CD4-positive, alpha-beta T cell (primary cell): ENCODE measurements around the gene ATP11A. TPM values are rescaled to one million over a fixed set of nuclear protein-coding genes. Genes with fewer than 3 reads are reported as not detected.

ENCODE experiments used
- ATAC-seq: fragments of 200-7000 bp; cut with Tn5 transposase; one replicate; pipeline ENCODE4 v1.10.0; 2022; ENCODE audit warnings: mild to moderate bottlenecking; ENCODE audit not compliant: poor library complexity
- CTCF ChIA-PET: fragments of 350-600 bp; sonication (Branson Sonifier 250); formaldehyde crosslinking; loops from one replicate; lab custom pipeline; 2021; ENCODE audit warnings: antibody characterized with exemption, inconsistent platforms; lab: Charles Lee
- POLR2A ChIA-PET: fragments of 350-600 bp; sonication (Branson Sonifier 250); formaldehyde crosslinking; loops from one replicate; lab custom pipeline; 2021; ENCODE audit warnings: antibody characterized with exemption, inconsistent platforms; lab: Charles Lee
- DNase-seq, 14 experiments: peaks; one replicate each; pipeline ENCODE4 v3.0.0-alpha.2; 2013 to 2020; ENCODE audit warnings: mixed read lengths in 2 of 14
- H3K27ac ChIP-seq, 2 donors: one replicate each; pipeline versions ENCODE4 v1.5.1 to v1.7.0; 2013; ENCODE audit warnings: low read length in 2 of 2, low read depth in 1 of 2, mild to moderate bottlenecking in 1 of 2
- H3K27me3 ChIP-seq, 2 experiments: 1 replicate in 1 of 2; 2 replicates in 1 of 2; pipeline versions ENCODE4 v1.6.1 to v1.7.0; 2013; ENCODE audit warnings: low read length in 2 of 2, control low read depth in 1 of 2, mild to moderate bottlenecking in 1 of 2, moderate library complexity in 1 of 2; ENCODE audit not compliant: insufficient read depth in 2 of 2, control insufficient read depth in 1 of 2
- H3K36me3 ChIP-seq: one replicate; pipeline ENCODE4 v1.6.1; 2013; ENCODE audit warnings: low read length, control low read depth; ENCODE audit not compliant: insufficient read depth
- H3K4me1 ChIP-seq: one replicate; pipeline ENCODE4 v1.6.1; 2013; ENCODE audit warnings: low read length, control low read depth; ENCODE audit not compliant: insufficient read depth
- H3K4me3 ChIP-seq: one replicate; pipeline ENCODE4 v1.5.1; 2013; ENCODE audit warnings: mild to moderate bottlenecking, low read length, moderate library complexity
- H3K9me3 ChIP-seq, 2 experiments: 1 replicate in 1 of 2; 2 replicates in 1 of 2; pipeline versions ENCODE4 v1.6.1 to v1.7.0; 2013; ENCODE audit warnings: low read length in 2 of 2, mild to moderate bottlenecking in 2 of 2, control low read depth in 1 of 2, moderate library complexity in 1 of 2; ENCODE audit not compliant: control insufficient read depth in 1 of 2, insufficient read depth in 1 of 2
- H3K27ac Mint-ChIP-seq: one replicate; pipeline ENCODE4 v1.8.0; 2020; ENCODE audit warnings: mixed read lengths
- H3K27me3 Mint-ChIP-seq: one replicate; pipeline ENCODE4 v1.8.0; 2021; ENCODE audit warnings: mixed read lengths
- H3K36me3 Mint-ChIP-seq: one replicate; pipeline ENCODE4 v1.8.0; 2021; ENCODE audit warnings: low read depth, mixed read lengths
- H3K4me1 Mint-ChIP-seq: one replicate; pipeline ENCODE4 v1.8.0; 2021; ENCODE audit warnings: low read depth, mixed read lengths
- H3K4me3 Mint-ChIP-seq: one replicate; pipeline ENCODE4 v1.8.0; 2020; ENCODE audit warnings: mild to moderate bottlenecking, mixed read lengths
- H3K9me3 Mint-ChIP-seq: one replicate; pipeline ENCODE4 v1.8.0; 2020; ENCODE audit warnings: mixed read lengths
- CTCF ChIP-seq: fragments of 200-600 bp; IDR thresholded peaks from one replicate; pipeline ENCODE4 v1.8.0; 2022; ENCODE audit warnings: antibody characterized with exemption, mild to moderate bottlenecking
- intact Hi-C, 2 experiments: fragments of 100-400 bp; cut with DNase I in 1 of 2; cut with micrococcal nuclease in 1 of 2; formaldehyde crosslinking; loops; one replicate each; pipeline versions ENCODE4 v1.15.1 to v1.9.0; 2023 to 2025; cut with DNase I, micrococcal nuclease
- total RNA-seq, 174 experiments: library from RNA in 2 of 174; stranded (reverse) in 2 of 174; gene quantifications; one replicate each; pipeline ENCODE4 v1.2.3 and lab custom pipeline; 2021 to 2026

ATP11A gene
- total RNA-seq, 2 experiments from 2014 or later = 56.7 to 66.8 TPM

GRCh38 chr13:112867301-112867711 is 177.5 kb downstream of the ATP11A start:
- no peak overlapping the region for H3K4me3 ChIP-seq
- H3K27ac ChIP-seq = no peak overlapping the region
- Mint-ChIP-seq H3K27me3 (no peaks in the 10 kb centered on the region), H3K27ac (no peak overlapping the region), H3K36me3 (peaks cover 49% of the 10 kb centered on the region), H3K4me1 (no peaks in the 10 kb centered on the region), H3K9me3 (no peaks in the 10 kb centered on the region), H3K4me3 (no peak overlapping the region)
- ChIA-PET POLR2A (no interaction called here), CTCF (no interaction called here)
- intact Hi-C loops = no loop called here
- no peaks in the 10 kb centered on the region for H3K27me3 ChIP-seq
- no peak for TF ChIP-seq CTCF
- DNase-seq (no peak), ATAC-seq (no peak)
- H3K4me1 ChIP-seq = peaks cover 15% of the 10 kb centered on the region
- H3K36me3 ChIP-seq = peaks cover 28% of the 10 kb centered on the region
- peaks cover 0 to 18% of the 10 kb centered on the region in 2 experiments for H3K9me3 ChIP-seq

- no peak overlapping the region for H3K27ac Mint-ChIP-seq
These were observed 178.5 kb downstream of the ATP11A start for GRCh38 chr13:112868308-112868707.

GRCh38 chr13:112869202-112870050 is 179.6 kb downstream of the ATP11A start:
- intact Hi-C loops = no loop called here
- H3K36me3 ChIP-seq = peaks cover 30% of the 10 kb centered on the region
- H3K4me3 Mint-ChIP-seq = no peak overlapping the region

More at GRCh38 chr13:112868308-112868707, 178.5 kb downstream of the ATP11A start:
- peaks cover 25% of the 10 kb centered on the region for H3K36me3 ChIP-seq
- no peak for TF ChIP-seq CTCF
- peaks cover 24% of the 10 kb centered on the region for H3K4me1 ChIP-seq
- no peak for DNase-seq
- Mint-ChIP-seq H3K4me1 (peaks cover 9% of the 10 kb centered on the region), H3K27me3 (no peaks in the 10 kb centered on the region), H3K4me3 (no peak overlapping the region), H3K36me3 (peaks cover 54% of the 10 kb centered on the region), H3K9me3 (peaks cover 2% of the 10 kb centered on the region)
- POLR2A ChIA-PET = no interaction called here
- H3K27ac ChIP-seq = no peak overlapping the region
- intact Hi-C loops = no loop called here
- no peaks in the 10 kb centered on the region for H3K27me3 ChIP-seq
- peaks cover 4 to 28% of the 10 kb centered on the region in 2 experiments for H3K9me3 ChIP-seq
- ATAC-seq = no peak
- CTCF ChIA-PET = no interaction called here
- H3K4me3 ChIP-seq = no peak overlapping the region

More at GRCh38 chr13:112869202-112870050, 179.6 kb downstream of the ATP11A start:
- DNase-seq = no peak
- peaks cover 16% of the 10 kb centered on the region for H3K4me1 Mint-ChIP-seq
- Histone ChIP-seq H3K9me3 (peaks cover 9 to 39% of the 10 kb centered on the region in 2 experiments), H3K27me3 (no peaks in the 10 kb centered on the region), H3K4me1 (peaks cover 35% of the 10 kb centered on the region), H3K4me3 (no peak overlapping the region), H3K27ac (no peak overlapping the region)
- TF ChIP-seq CTCF = no peak
- no peaks in the 10 kb centered on the region for H3K27me3 Mint-ChIP-seq
- H3K9me3 Mint-ChIP-seq = peaks cover 6% of the 10 kb centered on the region
- no peak overlapping the region for H3K27ac Mint-ChIP-seq
- peaks cover 61% of the 10 kb centered on the region for H3K36me3 Mint-ChIP-seq
- ChIA-PET POLR2A (no interaction called here), CTCF (no interaction called here)
- no peak for ATAC-seq
